ENCODE results near the gene DIP2A.

Gene DIP2A

DNA sequence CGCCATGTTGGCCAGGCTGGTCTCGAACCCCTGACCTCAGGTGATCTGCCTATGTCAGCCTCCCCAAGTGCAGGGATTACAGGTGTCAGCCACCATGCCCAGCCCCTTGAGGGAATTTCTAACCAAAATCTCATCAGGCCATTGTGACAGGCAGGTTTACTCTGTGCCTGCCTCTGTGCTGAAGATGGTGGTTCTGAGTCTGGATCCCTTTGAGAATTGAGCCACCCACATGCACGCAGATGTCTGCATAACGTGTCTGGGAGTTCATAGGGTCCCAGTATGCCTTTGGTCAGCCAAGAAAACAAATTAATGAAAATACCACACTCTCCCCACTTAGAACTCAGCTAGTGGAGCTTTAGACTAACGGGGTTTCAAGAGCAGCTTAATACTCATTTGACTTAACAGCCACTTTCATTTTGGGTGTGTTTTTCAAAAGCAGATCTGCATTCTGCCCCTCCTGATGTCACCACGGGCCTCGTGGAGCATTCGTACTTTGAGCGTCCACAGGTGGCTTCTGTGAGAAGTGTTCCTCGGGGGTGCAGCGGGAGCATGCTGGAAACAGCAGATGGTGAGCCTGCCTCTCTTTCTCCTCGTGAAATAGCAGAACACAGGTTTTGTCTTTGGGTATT, 45.3 kb downstream of the DIP2A start:
- no peak overlapping the region for H4K91ac ChIP-seq (ENCODE audit: low read length)
- WGBS, result 99% methylated on average over 12 of the region's 12 CpGs
- no peak overlapping the region for H3K14ac ChIP-seq (ENCODE audit: low read length in 2 of 2)

DNA sequence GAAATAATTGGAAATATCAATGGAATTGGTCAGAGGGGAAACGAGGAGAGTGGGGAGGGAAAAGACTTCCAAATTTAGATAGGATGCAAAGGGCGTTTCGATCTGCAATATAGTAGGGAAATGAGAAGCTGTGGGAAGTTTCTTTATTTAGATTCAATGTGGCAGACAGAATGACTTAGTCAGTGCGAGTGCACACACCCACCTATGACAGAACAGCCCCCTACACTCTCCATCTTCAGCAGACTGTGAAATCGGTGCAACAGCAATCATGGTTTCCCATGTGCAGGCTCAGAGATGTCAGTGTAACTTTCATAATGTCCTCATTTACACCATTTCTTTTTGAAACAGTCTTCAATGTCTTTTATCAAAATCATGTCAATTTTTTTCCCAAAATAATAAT, 46.0 kb downstream of the DIP2A start:
- 87% methylated on average over 5 of the region's 5 CpGs for WGBS

More for the DNA sequence above, 45.3 kb downstream of the DIP2A start:
- Histone ChIP-seq H3K79me1 (replicated peaks; ENCODE audit: low read length, poor library complexity, severe bottlenecking) (peaks cover 9% of the 10 kb centered on the region), H2BK15ac (ENCODE audit: low read depth, poor library complexity, severe bottlenecking) (no peak overlapping the region), H2BK5ac (ENCODE audit: low read depth, low read length, poor library complexity, severe bottlenecking) (no peak overlapping the region), H2AFZ (ENCODE audit: low read depth, low read length) (no peak overlapping the region), H3K9ac (ENCODE audit: low read length) (no peak overlapping the region), H3K36me3 (ENCODE audit: control insufficient read depth in 1 of 2, insufficient read depth in 2 of 2, low read depth in 1 of 2, low read length in 2 of 2) (peaks cover 22 to 54% of the 10 kb centered on the region in 2 experiments), H3K18ac (ENCODE audit: low read depth in 1 of 2, low read length in 2 of 2) (no peak overlapping the region), H3K4me1 (ENCODE audit: control insufficient read depth, insufficient read depth, low read depth, low read length) (peaks cover 9% of the 10 kb centered on the region), H3K27me3 (ENCODE audit: control insufficient read depth in 1 of 2, insufficient read depth in 1 of 2, low read length in 2 of 2) (no peaks in the 10 kb centered on the region), H4K8ac (ENCODE audit: low read length) (peak overlapping the region; percentile 6), H3K4me3 (ENCODE audit: insufficient read depth in 1 of 2, low read depth in 1 of 2, low read length in 2 of 2) (no peak overlapping the region), H2BK120ac (ENCODE audit: low read depth, low read length) (no peak overlapping the region), H3K23ac (ENCODE audit: low read length in 2 of 2) (no peak overlapping the region), H2BK12ac (ENCODE audit: low read length in 2 of 2) (no peak overlapping the region), H3K4ac (ENCODE audit: low read depth in 1 of 2, low read length in 2 of 2) (no peak overlapping the region), H3K27ac (ENCODE audit: low read length, poor library complexity, severe bottlenecking) (no peak overlapping the region), H3K9me3 (ENCODE audit: control insufficient read depth, low read length) (no peaks in the 10 kb centered on the region), H3K4me2 (ENCODE audit: low read length, poor library complexity, severe bottlenecking) (no peak overlapping the region), H2AK5ac (ENCODE audit: low read length, severe bottlenecking) (no peak overlapping the region)
- DNase-seq, result no peak

DNA sequence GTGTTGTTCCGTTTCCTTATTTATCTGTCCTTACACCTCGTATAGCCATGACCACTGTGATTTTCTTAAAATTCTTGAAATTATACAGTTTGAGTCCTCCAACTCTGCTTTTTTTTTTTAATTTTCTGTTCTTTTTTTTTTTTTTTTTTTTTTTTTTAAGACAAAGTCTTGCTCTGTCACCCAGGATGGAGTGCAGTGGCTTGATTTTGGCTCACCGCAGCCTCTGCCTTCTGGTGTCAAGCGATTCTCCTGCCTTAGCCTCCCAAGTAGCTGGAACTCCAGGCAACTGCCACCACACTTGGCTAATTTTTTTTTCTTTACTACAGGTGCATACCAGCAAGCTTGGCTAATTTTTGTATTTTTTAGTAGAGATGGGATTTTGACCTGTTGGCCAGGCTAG, 48.9 kb downstream of the DIP2A start:
- Histone ChIP-seq H3K14ac (ENCODE audit: low read length in 2 of 2) (no peak overlapping the region), H3K79me1 (replicated peaks; ENCODE audit: low read length, poor library complexity, severe bottlenecking) (peaks cover 8% of the 10 kb centered on the region), H3K18ac (ENCODE audit: low read depth in 1 of 2, low read length in 2 of 2) (no peak overlapping the region), H3K9me3 (ENCODE audit: control insufficient read depth, low read length) (no peaks in the 10 kb centered on the region), H4K8ac (ENCODE audit: low read length) (no peak overlapping the region), H2AFZ (ENCODE audit: low read depth, low read length) (no peak overlapping the region), H3K4ac (ENCODE audit: low read depth in 1 of 2, low read length in 2 of 2) (no peak overlapping the region), H2BK120ac (ENCODE audit: low read depth, low read length) (no peak overlapping the region), H3K4me3 (ENCODE audit: insufficient read depth in 1 of 2, low read depth in 1 of 2, low read length in 2 of 2) (no peak overlapping the region), H2AK5ac (ENCODE audit: low read length, severe bottlenecking) (no peak overlapping the region), H3K9ac (ENCODE audit: low read length) (no peak overlapping the region), H2BK5ac (ENCODE audit: low read depth, low read length, poor library complexity, severe bottlenecking) (no peak overlapping the region), H2BK12ac (ENCODE audit: low read length in 2 of 2) (no peak overlapping the region), H3K23ac (ENCODE audit: low read length in 2 of 2) (no peak overlapping the region), H3K4me1 (ENCODE audit: control insufficient read depth, insufficient read depth, low read depth, low read length) (no peaks in the 10 kb centered on the region), H3K4me2 (ENCODE audit: low read length, poor library complexity, severe bottlenecking) (no peak overlapping the region), H2BK15ac (ENCODE audit: low read depth, poor library complexity, severe bottlenecking) (no peak overlapping the region), H4K91ac (ENCODE audit: low read length) (no peak overlapping the region), H3K27me3 (ENCODE audit: control insufficient read depth in 1 of 2, insufficient read depth in 1 of 2, low read length in 2 of 2) (no peaks in the 10 kb centered on the region), H3K27ac (ENCODE audit: low read length, poor library complexity, severe bottlenecking) (no peak overlapping the region), H3K36me3 (ENCODE audit: control insufficient read depth in 1 of 2, insufficient read depth in 2 of 2, low read depth in 1 of 2, low read length in 2 of 2) (peaks cover 32 to 68% of the 10 kb centered on the region in 2 experiments)
- no peak for DNase-seq
- 49% methylated on average over 2 of the region's 4 CpGs for WGBS

More for the DNA sequence above, 46.0 kb downstream of the DIP2A start:
- Histone ChIP-seq H2AFZ (ENCODE audit: low read depth, low read length) (no peak overlapping the region), H3K4me1 (ENCODE audit: control insufficient read depth, insufficient read depth, low read depth, low read length) (peaks cover 6% of the 10 kb centered on the region), H3K4me3 (ENCODE audit: insufficient read depth in 1 of 2, low read depth in 1 of 2, low read length in 2 of 2) (no peak overlapping the region), H2BK120ac (ENCODE audit: low read depth, low read length) (no peak overlapping the region), H3K23ac (ENCODE audit: low read length in 2 of 2) (no peak overlapping the region), H3K4me2 (ENCODE audit: low read length, poor library complexity, severe bottlenecking) (no peak overlapping the region), H3K18ac (ENCODE audit: low read depth in 1 of 2, low read length in 2 of 2) (no peak overlapping the region), H2BK15ac (ENCODE audit: low read depth, poor library complexity, severe bottlenecking) (no peak overlapping the region), H3K4ac (ENCODE audit: low read depth in 1 of 2, low read length in 2 of 2) (no peak overlapping the region), H3K79me1 (replicated peaks; ENCODE audit: low read length, poor library complexity, severe bottlenecking) (peaks cover 9% of the 10 kb centered on the region), H4K91ac (ENCODE audit: low read length) (no peak overlapping the region), H2BK12ac (ENCODE audit: low read length in 2 of 2) (no peak overlapping the region), H4K8ac (ENCODE audit: low read length) (no peak overlapping the region), H3K27ac (ENCODE audit: low read length, poor library complexity, severe bottlenecking) (no peak overlapping the region), H3K9ac (ENCODE audit: low read length) (no peak overlapping the region), H3K9me3 (ENCODE audit: control insufficient read depth, low read length) (no peaks in the 10 kb centered on the region), H3K14ac (ENCODE audit: low read length in 2 of 2) (no peak overlapping the region), H2AK5ac (ENCODE audit: low read length, severe bottlenecking) (no peak overlapping the region), H3K27me3 (ENCODE audit: control insufficient read depth in 1 of 2, insufficient read depth in 1 of 2, low read length in 2 of 2) (no peaks in the 10 kb centered on the region), H2BK5ac (ENCODE audit: low read depth, low read length, poor library complexity, severe bottlenecking) (no peak overlapping the region), H3K36me3 (ENCODE audit: control insufficient read depth in 1 of 2, insufficient read depth in 2 of 2, low read depth in 1 of 2, low read length in 2 of 2) (peaks cover 20 to 54% of the 10 kb centered on the region in 2 experiments)
- no peak for DNase-seq

DNA sequence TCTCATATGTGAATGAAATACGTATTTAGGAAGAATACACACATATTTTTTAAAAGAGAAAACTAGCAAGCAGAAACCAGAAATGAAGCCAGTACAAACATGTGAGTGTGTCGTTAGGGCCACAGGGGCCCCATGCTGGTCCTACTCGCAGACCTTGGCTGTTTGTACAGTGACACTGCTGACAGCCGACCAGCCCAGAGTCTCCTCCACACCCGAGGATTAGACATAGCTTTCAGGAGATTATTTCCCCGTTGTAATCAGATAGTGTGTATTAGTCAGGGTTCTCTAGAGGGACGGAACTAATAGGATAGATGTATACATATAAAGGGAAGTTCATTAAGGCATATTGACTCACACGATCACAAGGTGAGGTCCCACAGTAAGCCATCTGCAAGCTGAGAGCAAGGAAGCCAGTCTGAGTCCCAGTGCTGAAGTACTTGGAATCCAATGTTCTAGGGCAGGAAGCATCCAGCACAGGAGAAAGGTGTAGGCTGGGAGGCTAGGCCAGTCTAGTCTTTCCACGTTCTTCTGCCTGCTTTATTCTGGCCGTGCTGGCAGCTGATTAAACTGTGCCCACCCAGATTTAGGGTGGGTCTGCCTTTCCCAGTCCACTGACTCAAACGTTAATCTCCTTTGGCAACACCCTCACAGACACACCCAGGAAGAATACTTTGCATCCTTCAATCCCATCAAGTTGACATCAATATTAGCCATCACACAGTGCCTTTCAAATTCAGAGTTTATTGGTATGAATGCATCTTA, 51.2 kb downstream of the DIP2A start:
- H3K9me3 ChIP-seq (ENCODE audit: control insufficient read depth, low read length), result peaks cover under 1% of the 10 kb centered on the region
- 86% methylated on average over 11 of the region's 11 CpGs for WGBS
- peaks cover 3% of the 10 kb centered on the region for H3K79me1 ChIP-seq (replicated peaks; ENCODE audit: low read length, poor library complexity, severe bottlenecking)
- H3K23ac ChIP-seq (ENCODE audit: low read length in 2 of 2), result no peak overlapping the region
- H2BK12ac ChIP-seq (ENCODE audit: low read length in 2 of 2), result no peak overlapping the region
- peaks cover 22 to 66% of the 10 kb centered on the region in 2 experiments for H3K36me3 ChIP-seq (ENCODE audit: control insufficient read depth in 1 of 2, insufficient read depth in 2 of 2, low read depth in 1 of 2, low read length in 2 of 2)
- no peak overlapping the region for H3K18ac ChIP-seq (ENCODE audit: low read depth in 1 of 2, low read length in 2 of 2)
- no peak overlapping the region for H2BK5ac ChIP-seq (ENCODE audit: low read depth, low read length, poor library complexity, severe bottlenecking)
- no peak overlapping the region for H3K9ac ChIP-seq (ENCODE audit: low read length)
- DNase-seq, result peak; percentile 14
- no peak overlapping the region for H3K14ac ChIP-seq (ENCODE audit: low read length in 2 of 2)
- H3K4ac ChIP-seq (ENCODE audit: low read depth in 1 of 2, low read length in 2 of 2), result no peak overlapping the region
- H3K4me2 ChIP-seq (ENCODE audit: low read length, poor library complexity, severe bottlenecking), result no peak overlapping the region
- no peak overlapping the region for H4K8ac ChIP-seq (ENCODE audit: low read length)
- no peak overlapping the region for H3K27ac ChIP-seq (ENCODE audit: low read length, poor library complexity, severe bottlenecking)
- no peak overlapping the region for H2AFZ ChIP-seq (ENCODE audit: low read depth, low read length)
- no peaks in the 10 kb centered on the region for H3K4me1 ChIP-seq (ENCODE audit: control insufficient read depth, insufficient read depth, low read depth, low read length)
- no peak overlapping the region for H2BK120ac ChIP-seq (ENCODE audit: low read depth, low read length)
- H3K4me3 ChIP-seq (ENCODE audit: insufficient read depth in 1 of 2, low read depth in 1 of 2, low read length in 2 of 2), result no peak overlapping the region
- H2BK15ac ChIP-seq (ENCODE audit: low read depth, poor library complexity, severe bottlenecking), result no peak overlapping the region
- no peak overlapping the region for H4K91ac ChIP-seq (ENCODE audit: low read length)
- H2AK5ac ChIP-seq (ENCODE audit: low read length, severe bottlenecking), result no peak overlapping the region
- no peaks in the 10 kb centered on the region for H3K27me3 ChIP-seq (ENCODE audit: control insufficient read depth in 1 of 2, insufficient read depth in 1 of 2, low read length in 2 of 2)

All from mesenchymal stem cell (in vitro differentiated cells and primary cell).